SK-N-MC (cell line): ENCODE results near the gene NEK4.

Experiments used
- EZH2 ChIP-seq: fragments of 200-600 bp; sonication (generic); IDR thresholded peaks from one replicate; pipeline ENCODE4 v1.6.1; 2017; ENCODE audit warnings: antibody characterized with exemption
- FOXP2 ChIP-seq: optimal IDR thresholded peaks from 2 replicates; pipeline ENCODE3; 2011; ENCODE audit warnings: mild to moderate bottlenecking, moderate library complexity; ENCODE audit not compliant: insufficient read depth; ENCODE audit errors: extremely low read length, control extremely low read depth
- POLR2AphosphoS5 ChIP-seq: IDR thresholded peaks from 2 replicates; pipeline ENCODE4 v1.6.1; 2012; ENCODE audit warnings: mild to moderate bottlenecking, low read depth, low read length, borderline replicate concordance

DNA sequence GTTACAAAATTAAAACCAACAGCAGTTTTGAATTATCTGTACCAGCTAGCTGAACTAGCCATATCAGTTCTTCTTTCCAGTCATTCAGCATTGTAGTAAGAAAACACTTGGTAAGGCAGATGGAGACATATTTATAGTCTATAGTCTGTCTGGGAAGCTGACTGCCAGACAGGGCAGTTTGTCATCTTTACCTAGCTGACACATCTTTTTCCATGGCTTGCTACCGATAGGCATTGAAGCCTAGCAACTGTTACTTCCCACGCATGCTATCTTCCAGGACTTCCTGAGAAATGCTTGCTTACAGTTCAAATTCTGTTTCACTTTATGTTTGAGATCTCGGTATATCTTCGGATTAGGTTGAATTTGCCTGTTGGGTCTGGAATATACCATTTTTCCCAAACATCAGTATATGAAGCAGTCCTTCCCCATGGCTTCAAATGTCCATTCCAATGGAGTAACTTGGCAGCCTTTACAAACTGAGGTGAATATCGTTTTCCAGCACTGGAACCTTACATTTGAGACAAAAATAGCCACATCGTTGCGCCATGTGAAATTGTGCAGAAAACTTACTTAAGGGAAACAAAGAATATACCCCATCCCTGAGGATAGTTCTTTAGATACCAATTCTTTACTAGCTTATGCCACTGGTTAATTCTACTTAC lies 76.1 kb downstream of the NEK4 start:
- TF ChIP-seq EZH2: no peak
- TF ChIP-seq POLR2AphosphoS5: no peak
- no peak for TF ChIP-seq FOXP2
